ENCODE measurements around the gene CAMK2N2.

DNA sequence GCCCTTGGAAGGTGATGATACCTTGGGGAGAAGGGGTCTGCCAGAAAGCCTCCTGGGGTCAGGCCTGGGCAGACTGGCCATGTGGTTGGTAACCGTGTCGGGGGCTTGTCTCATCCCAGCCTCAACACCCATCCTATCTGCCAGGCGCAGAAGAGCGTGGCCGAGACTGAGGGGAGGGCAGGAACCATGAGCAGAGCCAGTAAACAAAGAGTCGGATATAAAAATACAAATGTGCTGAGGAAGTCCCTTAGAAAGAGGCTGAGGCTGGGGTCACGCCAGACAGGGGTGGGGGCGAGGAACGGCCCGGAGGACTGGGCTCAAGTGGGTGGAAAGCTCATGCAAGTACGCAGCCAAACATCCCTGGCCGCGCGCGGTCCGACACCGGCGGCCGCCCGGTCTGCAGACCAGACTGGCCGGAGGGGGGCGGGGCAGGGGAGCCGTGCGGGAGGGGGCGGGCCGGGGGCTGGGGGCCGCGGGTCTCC lies 1.9 kb downstream of the CAMK2N2 start:
- TF ChIP-seq, protein P1, sequence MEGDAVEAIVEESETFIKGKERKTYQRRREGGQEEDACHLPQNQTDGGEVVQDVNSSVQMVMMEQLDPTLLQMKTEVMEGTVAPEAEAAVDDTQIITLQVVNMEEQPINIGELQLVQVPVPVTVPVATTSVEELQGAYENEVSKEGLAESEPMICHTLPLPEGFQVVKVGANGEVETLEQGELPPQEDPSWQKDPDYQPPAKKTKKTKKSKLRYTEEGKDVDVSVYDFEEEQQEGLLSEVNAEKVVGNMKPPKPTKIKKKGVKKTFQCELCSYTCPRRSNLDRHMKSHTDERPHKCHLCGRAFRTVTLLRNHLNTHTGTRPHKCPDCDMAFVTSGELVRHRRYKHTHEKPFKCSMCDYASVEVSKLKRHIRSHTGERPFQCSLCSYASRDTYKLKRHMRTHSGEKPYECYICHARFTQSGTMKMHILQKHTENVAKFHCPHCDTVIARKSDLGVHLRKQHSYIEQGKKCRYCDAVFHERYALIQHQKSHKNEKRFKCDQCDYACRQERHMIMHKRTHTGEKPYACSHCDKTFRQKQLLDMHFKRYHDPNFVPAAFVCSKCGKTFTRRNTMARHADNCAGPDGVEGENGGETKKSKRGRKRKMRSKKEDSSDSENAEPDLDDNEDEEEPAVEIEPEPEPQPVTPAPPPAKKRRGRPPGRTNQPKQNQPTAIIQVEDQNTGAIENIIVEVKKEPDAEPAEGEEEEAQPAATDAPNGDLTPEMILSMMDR (IDR thresholded peaks at IDR 0.05) = no peak
- TF ChIP-seq POLR2AphosphoS5 (IDR thresholded peaks at IDR 0.05) = no peak

Measured in transverse colon (tissue), 4 donors.